Peyer's patch (tissue), 4 donors: Measurements from ENCODE around the gene RCCD1.

Source experiments
- CTCF ChIP-seq, 6 experiments: fragments of 450-650 bp in 4 of 6; fragments of 200-600 bp in 2 of 6; sonication (generic) in 1 of 6; IDR thresholded peaks; one replicate each; pipeline ENCODE4 v1.5.1; 2017 to 2019; ENCODE audit warnings: antibody characterized with exemption in 6 of 6, mild to moderate bottlenecking in 3 of 6, moderate library complexity in 1 of 6
- POLR2A ChIP-seq, 2 donors: fragments of 450-650 bp; IDR thresholded peaks; one replicate each; pipeline ENCODE4 v1.5.1; 2017; ENCODE audit warnings: antibody characterized with exemption in 2 of 2, mild to moderate bottlenecking in 2 of 2, moderate library complexity in 2 of 2

DNA sequence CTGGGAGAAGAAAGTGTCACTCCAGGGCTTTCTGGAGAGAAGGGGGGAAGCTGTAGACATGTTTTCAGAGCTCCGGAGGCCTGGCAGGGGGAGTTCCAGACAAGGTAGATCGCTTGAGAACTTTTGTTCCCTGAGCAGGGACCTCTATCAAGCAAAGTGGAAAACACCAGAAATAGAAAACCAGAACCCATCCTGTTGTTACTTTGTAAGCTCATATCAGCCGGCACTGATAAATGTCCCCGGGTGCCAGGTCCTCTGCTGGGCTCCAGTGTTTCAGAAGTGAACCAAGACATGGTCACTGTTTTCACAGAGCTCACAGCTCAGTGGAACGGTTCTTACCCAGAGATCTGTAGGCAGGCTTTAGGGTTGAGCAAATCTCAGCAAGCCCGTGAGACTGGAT, 35.8 kb upstream of the RCCD1 start:
- TF ChIP-seq CTCF (IDR thresholded peaks at IDR 0.05) = no peak
- TF ChIP-seq POLR2A (IDR thresholded peaks at IDR 0.05) = no peak
